CD4-positive, alpha-beta T cell treated with Interleukin-1 beta for 1 hour (primary cell): ENCODE results near the gene JADE3.

Experiments used
- DNase-seq, 2 donors: peaks; one replicate each; pipeline ENCODE4 v3.0.0-alpha.2; 2020 to 2022

Gene JADE3

DNA sequence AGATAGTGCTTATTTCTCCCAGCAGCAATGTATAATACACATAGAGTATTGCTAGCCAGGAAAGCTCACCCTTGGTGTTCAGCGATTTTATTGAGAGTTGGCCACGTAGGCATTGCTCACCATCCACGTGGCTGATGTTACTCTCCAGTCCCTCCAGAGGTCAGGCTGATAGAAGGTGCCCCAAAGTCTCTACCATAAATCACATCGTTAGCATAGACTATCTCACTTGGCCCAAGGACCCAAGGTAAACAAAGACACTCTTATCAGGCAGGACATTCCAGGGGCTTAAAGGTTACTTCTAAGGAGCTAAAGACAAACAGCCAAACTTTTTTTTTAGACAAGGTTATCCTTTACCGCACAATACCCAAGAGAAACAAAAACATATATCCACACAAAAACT lies 135.8 kb downstream of the JADE3 start:
- no peak for DNase-seq

DNA sequence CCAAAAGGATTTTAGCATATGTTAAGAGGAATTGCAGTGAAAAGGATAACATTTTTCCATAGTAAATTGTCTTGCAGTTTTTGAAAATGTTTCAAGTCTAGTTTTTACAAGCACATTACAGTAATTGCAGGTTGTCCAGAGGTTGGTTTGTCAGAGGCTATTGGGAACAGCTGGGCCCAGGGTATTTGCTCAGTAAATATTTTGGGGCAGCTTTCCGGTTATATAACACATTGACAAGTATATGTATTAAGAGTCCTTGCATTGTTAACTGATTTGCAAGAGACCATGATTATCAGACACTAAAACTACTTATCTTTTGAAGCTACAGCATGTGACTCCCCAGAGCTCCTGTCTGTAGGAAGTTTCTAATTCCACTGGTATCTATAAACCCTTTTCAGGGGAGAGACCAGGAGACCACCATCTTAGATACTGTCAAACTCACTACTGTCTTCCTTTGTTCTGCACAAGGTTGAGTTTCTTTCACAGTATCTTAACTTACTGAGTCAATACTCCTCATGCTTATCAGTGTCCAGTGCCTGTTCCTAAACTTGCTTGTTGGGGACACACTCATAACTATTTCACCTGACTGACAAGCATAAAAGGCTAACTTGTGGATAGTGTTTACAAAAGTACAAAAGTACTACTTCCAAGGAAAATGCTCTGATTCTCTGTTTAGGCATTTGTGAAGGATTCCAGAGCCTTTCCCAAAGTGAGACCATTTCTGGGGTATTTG lies 147.1 kb downstream of the JADE3 start:
- no peak for DNase-seq

DNA sequence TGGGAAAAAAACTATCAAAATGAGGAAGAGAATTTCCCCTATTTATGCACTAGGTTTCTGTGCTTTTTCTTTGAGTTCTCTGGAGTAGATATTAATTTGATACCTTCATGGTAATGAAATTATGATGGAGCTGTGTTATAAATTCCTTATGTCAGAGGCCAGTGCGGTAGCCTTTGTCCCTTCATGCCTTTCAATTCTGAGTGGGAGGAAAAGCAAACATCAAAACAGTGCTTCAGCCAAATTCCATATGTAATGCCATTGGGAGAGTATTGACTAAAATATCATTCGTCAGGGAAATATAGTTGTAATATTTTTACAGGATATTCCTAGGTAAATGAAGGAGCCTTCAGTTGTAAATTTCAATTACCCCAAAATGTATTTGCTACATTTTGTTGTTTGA lies 148.5 kb downstream of the JADE3 start:
- DNase-seq: no peak

GRCh38 chrX:47061238-47061919 lies 149.2 kb downstream of the JADE3 start:
- DNase-seq: no peak

DNA sequence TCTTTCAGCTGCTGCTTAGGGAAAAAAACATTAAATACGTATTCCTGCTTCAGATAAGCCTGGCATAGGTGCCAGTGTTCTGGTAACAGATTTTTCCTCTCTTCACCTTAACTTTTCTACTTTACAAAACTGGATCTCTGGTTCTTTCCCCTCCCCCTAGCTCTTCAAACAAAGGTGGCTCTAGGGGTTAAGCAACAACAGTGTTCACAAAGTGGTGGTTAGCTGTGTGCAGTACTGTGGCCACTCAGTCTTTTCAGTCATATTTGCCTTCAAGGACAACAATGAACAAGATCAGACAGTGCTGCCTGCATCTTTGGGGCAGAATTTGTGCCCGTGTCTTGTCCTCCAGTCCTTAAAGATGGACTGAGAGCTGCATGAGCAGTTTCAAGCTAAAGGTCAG lies 151.0 kb downstream of the JADE3 start:
- DNase-seq: no peak

GRCh38 chrX:47068214-47068613 lies 156.0 kb downstream of the JADE3 start:
- DNase-seq: no peak

DNA sequence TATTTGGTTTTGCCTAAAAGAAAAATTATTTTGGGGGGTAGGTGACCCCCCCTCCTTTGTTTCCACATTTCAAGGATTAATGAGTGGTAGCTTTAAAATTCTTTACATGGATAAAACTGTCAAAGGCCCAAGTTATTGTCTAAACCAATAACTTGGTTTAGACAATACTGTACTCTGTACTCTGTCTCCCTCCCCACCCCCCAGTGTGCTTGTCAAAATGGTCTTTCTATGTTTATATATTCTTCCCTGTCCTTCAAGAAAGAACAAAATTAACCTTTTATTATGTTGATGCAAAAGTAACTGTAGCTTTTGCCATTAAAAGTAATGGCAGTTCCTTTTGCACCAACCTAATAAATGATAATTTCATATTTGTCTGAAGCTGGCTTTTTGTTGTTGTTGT lies 156.5 kb downstream of the JADE3 start:
- no peak for DNase-seq

- DNase-seq: no peak
These were observed 166.2 kb downstream of the JADE3 start, which contains the start of gene RGN for GRCh38 chrX:47078129-47079043. Gene RGN, plus strand, starts transcription at chrX:47078443. Its CDS starts 2,702 bp downstream, at chrX:47081145.

- DNase-seq: no peak
These were observed 168.1 kb downstream of the JADE3 start for GRCh38 chrX:47080215-47080914.

GRCh38 chrX:47080915-47081236 lies 168.7 kb downstream of the JADE3 start:
- DNase-seq: no peak

DNA sequence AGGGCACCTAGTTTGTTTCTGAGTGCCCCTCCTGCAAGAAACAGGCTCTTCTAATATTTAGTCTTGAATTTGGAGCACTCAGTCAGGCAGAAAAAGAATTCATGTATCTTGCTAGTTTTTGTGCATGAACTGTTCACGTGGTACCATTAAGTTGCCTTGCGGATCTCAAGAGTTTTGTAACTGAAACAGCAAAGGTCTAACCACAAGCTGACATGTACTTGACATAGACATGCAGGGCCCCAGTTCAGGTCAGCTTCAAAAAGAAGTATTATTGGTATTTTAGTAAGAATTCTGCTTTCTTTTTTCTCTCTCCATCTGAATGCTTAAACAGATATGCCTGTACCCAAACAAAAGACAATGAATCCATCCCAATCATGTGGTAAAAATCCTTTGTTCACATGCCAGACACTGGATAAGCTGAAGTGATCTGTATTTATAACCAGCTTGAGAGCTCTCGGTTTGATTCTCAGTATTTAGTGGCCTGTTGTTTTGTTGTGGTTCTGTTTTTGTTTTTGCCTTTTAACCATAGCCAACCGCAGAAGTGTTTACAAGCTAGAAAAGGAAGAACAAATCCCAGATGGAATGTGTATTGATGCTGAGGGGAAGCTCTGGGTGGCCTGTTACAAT lies 179.0 kb downstream of the JADE3 start:
- DNase-seq: no peak

GRCh38 chrX:47093248-47093647 lies 181.0 kb downstream of the JADE3 start:
- DNase-seq: peak in 1 of 2 donors; percentile 17

- no peak for DNase-seq
These were observed 181.6 kb downstream of the JADE3 start for GRCh38 chrX:47093860-47094259.

GRCh38 chrX:47097018-47097417 lies 184.8 kb downstream of the JADE3 start:
- DNase-seq: no peak

- no peak for DNase-seq
These were observed 186.3 kb downstream of the JADE3 start for GRCh38 chrX:47098338-47099094.

DNA sequence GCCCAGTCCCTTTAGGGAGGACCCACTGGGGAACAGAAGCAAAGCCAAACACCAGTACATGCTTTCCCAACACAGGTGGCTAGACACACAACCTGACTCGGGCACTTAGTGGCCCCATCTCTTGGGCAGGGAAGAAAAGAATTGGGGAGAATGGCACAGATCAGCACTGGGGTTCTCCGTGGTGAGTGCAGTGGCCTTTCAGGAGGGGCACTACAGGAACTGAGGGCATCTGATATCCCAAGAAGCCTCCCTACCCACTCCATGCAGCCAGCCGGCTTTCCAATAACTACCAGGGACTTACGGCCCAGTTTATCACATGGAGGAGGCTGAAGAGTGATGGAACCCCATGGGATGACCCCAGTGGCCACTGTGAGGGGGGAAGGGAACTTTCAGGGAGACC lies 189.0 kb downstream of the JADE3 start:
- DNase-seq: no peak
